ENCODE measurements around the gene BANP. TPM values are rescaled to one million over a fixed set of nuclear protein-coding genes. Genes with fewer than 3 reads are reported as not detected.
"Not testable (repeated sequence)": the region's sequence is repeated elsewhere in the genome, so short reads cannot be mapped to it uniquely, and the experiment has no call there.

Gene BANP
- total RNA-seq, 1 donor from 2014 or later, result 44.9 TPM

DNA sequence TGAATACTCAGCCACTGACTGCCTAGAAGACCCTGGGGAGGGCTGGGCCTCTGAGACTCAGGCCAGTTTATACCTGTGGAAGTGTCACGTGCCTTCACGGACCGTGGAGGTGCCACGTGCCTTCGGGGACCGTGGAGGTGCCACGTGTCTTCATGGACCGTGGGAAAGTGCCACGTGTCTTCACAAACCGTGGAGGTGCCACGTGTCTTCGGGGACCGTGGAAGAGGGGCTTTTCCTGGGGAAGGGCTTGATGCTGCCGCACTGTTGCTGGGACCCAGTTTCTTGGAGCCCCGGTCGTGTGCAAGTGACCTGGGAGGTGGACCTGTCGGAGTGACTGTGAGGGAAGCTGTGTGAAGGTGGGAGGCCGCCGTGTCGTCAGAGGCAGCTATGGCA, 166.2 kb downstream of the BANP start:
- DNase-seq, result no peak
- Mint-ChIP-seq H3K27ac (no peak overlapping the region), H3K4me1 (no peaks in the 10 kb centered on the region), H3K9me3 (no peaks in the 10 kb centered on the region), H3K27me3 (no peaks in the 10 kb centered on the region), H3K4me3 (no peak overlapping the region), H3K36me3 (ENCODE audit: low read depth) (no peaks in the 10 kb centered on the region)
- intact Hi-C loops (cut with micrococcal nuclease), result no loop called here

DNA sequence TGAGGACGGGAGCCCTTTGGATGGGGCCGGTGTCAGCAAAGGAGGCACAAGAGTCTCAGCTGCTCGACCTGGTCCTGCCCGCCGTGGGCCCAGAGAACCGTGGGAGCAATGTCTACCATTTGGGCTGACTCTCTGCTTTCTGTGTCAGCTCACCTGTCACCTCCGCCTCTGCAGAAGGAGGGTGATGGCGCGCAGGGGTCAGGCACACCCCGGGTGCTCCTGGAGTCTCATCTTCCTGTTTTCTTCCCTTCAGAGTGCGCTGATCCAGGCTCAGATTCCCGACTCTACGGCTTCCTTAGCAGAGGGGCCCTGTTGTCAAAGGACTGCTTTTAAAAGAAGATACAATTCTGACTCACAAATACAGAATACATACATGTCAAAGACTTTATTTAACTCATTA, 167.1 kb downstream of the BANP start:
- H3K4me1 Mint-ChIP-seq, result no peaks in the 10 kb centered on the region
- intact Hi-C loops (cut with micrococcal nuclease), result no loop called here
- H3K27me3 Mint-ChIP-seq, result no peaks in the 10 kb centered on the region
- no peak overlapping the region for H3K27ac Mint-ChIP-seq
- H3K4me3 Mint-ChIP-seq, result no peak overlapping the region
- DNase-seq, result no peak
- H3K36me3 Mint-ChIP-seq (ENCODE audit: low read depth), result no peaks in the 10 kb centered on the region
- H3K9me3 Mint-ChIP-seq, result no peaks in the 10 kb centered on the region

DNA sequence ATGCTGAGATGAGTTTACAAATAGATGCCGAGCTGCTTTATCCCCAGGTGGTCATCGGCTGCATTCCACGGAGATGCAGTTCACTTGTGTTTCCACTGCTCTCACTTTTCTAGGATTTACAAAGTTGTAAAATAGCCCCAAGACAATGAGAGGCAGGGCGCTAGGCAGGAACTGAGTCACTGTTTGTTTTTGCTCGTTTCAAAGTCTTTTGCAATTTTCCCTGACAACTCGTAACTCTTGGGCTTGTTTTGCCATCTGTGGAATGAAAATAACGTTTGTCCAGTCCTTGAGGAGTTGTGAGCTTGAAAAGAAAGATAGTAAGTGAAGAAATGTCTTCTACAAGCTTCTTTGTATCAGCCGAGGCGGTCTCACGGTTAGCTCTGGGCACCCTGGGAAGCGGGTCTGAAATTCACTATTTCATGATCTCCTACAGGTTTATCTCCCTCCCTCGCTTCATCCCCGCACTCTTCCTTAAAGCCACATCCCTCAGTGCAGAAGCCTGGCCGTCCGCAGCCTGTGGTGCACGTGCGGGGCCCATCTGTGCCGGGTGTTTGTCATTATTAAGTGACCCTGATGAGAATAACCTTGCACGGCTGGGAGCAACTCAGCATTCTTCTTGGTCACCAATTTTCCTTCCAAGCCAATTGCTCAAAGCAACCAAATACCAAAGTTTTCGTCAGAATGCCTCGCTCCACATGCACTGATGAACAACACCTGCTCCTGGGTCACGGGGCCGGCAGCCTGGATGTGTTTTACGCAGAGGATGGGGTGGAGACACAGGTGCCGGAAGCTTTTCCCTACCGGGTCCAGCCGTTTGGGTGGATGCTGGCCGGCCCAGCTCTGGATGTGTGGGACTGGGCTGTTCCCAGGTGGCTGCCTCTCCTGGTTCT, 167.9 kb downstream of the BANP start:
- not testable (repeated sequence) for H3K36me3 Mint-ChIP-seq (ENCODE audit: low read depth); H3K27me3 Mint-ChIP-seq; H3K4me3 Mint-ChIP-seq

DNA sequence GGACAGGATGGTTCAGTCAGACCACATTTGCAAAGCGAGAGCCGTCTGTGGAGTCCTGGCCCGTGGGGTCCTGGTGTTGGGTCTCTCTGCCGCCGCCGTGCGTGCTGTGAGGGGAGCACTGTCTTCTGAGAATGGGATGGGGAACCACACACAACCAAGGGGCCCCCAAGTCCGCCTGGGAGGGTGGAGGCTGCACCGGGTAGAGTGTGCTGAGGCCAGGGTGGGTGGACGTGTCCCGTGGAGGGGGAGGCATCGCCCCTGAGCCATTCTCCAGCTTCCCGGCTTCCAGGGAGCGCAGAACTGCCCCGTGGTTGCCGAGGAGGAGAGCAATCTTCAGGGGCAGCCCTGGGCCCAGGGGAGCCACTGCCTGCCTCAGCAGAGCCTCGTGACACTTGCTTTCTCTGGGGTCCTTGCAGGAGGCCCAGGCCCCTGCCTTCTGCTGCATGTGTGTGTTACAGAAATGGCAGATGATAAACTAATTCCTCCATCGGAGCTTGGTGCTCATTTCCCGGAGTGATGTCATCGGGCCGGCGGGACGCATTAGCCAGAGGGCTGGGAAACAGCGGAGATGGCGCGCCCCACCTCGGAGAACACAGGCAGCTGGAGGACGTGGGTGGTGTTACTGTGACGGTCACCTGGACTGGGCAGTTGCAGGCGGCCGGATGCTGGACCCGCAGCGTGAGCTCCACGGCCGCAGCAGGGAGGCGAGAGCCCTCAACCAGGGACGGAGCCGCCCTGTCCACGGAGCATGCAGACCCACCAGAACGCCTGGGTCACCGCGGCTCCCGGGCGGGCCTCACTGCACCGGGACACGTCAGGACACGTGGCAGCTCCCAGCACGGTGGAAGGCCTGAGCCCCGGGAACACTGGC, 168.9 kb downstream of the BANP start:
- DNase-seq; H3K4me3 Mint-ChIP-seq; H3K4me1 Mint-ChIP-seq; H3K9me3 Mint-ChIP-seq; H3K27me3 Mint-ChIP-seq; H3K36me3 Mint-ChIP-seq (ENCODE audit: low read depth); intact Hi-C loops (cut with micrococcal nuclease); H3K27ac Mint-ChIP-seq: not testable (repeated sequence)

More for the DNA sequence above, 167.9 kb downstream of the BANP start:
- H3K4me1 Mint-ChIP-seq; H3K9me3 Mint-ChIP-seq; H3K27ac Mint-ChIP-seq; DNase-seq; intact Hi-C loops (cut with micrococcal nuclease): not testable (repeated sequence)

DNA sequence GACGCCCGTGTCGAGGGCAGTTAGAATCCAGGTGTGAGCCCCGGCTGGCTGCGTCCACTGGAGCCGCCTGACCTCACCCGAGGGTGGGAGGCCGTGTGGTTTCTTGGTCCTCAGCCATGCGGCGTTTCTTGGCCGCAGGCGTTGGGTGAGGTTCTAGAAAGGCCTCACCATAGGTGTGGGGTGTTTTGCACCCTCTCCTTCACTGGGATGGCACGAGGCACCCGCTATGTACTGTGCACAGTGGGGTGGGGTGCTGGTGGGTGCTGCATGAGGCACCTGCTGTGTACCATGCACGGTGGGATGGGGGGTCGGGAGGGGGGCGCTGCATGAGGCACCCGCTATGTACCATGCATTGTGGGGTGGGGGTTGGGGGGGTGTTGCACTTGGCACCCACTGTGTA, 169.6 kb downstream of the BANP start:
- H3K36me3 Mint-ChIP-seq (ENCODE audit: low read depth), result no peaks in the 10 kb centered on the region
- H3K4me1 Mint-ChIP-seq, result no peaks in the 10 kb centered on the region
- no peak overlapping the region for H3K4me3 Mint-ChIP-seq
- intact Hi-C loops (cut with micrococcal nuclease), result no loop called here
- no peak for DNase-seq
- no peak overlapping the region for H3K27ac Mint-ChIP-seq
- H3K27me3 Mint-ChIP-seq, result no peaks in the 10 kb centered on the region
- no peaks in the 10 kb centered on the region for H3K9me3 Mint-ChIP-seq

DNA sequence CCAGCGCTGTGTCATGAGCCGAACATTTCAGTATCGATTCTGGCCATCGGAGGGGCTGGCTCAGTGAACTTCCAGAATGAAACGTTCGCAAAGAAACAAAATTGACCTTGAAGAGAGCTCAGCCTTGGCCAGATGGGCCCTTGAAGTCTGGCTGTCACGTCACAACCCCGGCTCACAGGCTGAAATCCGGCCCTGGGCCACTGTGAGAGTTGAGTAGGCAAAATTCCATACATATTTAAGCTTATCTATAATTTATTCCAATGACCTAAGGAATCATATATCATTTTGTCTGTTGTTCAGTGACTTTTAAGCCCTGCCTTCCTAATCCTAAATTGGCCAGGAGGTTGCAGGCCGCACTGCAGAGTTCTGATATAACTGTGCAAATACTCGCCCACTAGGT, 170.2 kb downstream of the BANP start:
- intact Hi-C loops (cut with micrococcal nuclease); H3K27ac Mint-ChIP-seq; H3K9me3 Mint-ChIP-seq; H3K27me3 Mint-ChIP-seq; DNase-seq; H3K4me1 Mint-ChIP-seq; H3K4me3 Mint-ChIP-seq; H3K36me3 Mint-ChIP-seq (ENCODE audit: low read depth): not testable (repeated sequence)

DNA sequence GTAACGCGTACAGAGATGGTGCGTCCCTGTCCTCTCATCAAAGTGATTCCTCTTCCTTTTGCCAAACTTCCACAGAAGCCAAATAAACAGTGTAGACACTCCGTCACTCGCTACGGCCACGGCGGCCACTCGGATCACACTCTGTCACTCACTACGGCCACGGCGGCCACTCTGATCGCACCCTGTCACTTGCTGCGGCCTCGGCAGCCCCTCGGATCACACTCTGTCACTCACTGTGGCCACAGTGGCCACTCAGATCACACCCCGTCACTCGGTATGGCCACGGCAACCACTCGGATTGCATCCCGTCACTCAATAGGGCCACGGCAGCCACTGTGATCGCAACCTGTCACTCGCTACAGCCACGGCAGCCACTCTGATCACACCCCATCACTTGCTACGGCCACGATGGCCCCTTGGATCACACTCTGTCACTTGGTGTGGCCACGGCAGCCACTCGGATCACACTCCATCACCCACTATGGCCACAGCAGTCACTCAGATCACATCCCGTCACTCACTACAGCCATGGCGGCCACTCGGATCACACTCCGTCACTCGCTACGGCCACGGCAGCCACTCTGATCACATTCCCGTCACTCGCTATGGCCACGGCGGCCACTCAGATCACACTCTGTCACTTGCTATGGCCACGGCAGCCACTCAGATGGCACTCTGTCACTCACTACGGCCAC, 170.8 kb downstream of the BANP start:
- Mint-ChIP-seq H3K27me3 (no peaks in the 10 kb centered on the region), H3K36me3 (ENCODE audit: low read depth) (no peaks in the 10 kb centered on the region), H3K9me3 (no peaks in the 10 kb centered on the region), H3K27ac (no peak overlapping the region), H3K4me1 (no peaks in the 10 kb centered on the region), H3K4me3 (no peak overlapping the region)
- DNase-seq, result no peak
- intact Hi-C loops (cut with micrococcal nuclease), result no loop called here

Other genes starting within 250 kb of the BANP start
- 76.1 and 91.0 TPM in 2 replicates for gene KLHDC4, start 185.4 kb upstream of the BANP start, total RNA-seq
- gene SLC7A5, start 81.9 kb upstream of the BANP start, total RNA-seq, result 408 and 410 TPM in 2 replicates
- gene CA5A, start 14.9 kb upstream of the BANP start, total RNA-seq, result not detected in 2 replicates